ENCODE measurements around the gene RARS1.

RARS1 gene

DNA sequence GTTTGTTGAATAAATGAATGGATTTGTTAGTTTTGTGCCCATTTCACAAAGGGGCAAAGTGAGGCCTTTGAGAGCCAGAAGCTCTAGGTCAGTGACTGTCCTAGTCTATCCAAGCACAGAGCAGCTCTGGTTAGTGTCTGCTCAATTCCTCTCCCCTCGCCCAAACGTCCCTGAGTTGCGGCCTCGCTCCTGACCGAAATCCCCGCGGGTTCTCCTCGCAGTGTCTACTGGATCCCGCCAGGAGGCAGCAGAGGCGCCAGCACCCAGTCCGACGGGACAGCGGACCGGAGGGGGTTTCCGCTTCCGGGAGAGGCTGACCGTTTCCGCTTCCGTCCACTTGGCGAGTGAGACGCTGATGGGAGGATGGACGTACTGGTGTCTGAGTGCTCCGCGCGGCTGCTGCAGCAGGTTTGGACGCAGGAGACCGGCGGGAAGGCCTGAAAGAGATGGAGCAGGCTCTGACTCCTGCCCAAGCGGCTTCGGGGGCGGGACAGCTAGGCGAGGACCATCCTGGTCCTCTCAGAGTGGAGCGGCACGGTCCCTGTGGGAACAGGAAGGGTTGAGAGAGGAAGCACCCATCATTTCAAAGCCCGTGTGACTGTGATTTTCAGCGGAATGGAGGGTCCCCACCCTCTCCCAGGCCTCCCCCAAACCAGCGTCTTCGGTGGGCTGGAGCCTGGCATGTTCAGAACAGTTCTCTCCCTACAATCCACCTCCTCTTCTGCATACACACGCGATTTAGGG lies at the start of gene RARS1:
Gene RARS1 (plus strand): TSS at position 336 of the 744 bp plus-strand sequence. CDS start 28 bp downstream, at position 364.
- DNase-seq: peak; percentile 69

DNA sequence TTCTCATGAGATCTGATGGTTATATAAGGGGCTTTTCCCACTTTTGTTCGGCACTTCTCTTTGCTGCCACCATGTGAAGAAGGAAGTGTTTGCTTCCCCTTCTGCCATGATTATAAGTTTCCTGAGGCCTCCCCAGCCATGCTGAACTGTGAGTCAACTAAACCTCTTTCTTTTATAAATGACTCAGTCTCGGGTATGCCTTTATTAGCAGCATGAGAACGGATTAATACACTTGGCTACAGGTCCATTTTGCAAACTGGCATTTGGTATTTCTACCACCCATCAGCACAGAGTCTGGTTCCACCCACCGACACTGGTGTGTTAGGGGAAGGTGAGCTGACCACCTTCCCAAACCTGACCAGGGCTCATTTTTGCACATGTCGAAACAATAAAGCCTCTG lies 47.9 kb upstream of the RARS1 start:
- DNase-seq: no peak

DNA sequence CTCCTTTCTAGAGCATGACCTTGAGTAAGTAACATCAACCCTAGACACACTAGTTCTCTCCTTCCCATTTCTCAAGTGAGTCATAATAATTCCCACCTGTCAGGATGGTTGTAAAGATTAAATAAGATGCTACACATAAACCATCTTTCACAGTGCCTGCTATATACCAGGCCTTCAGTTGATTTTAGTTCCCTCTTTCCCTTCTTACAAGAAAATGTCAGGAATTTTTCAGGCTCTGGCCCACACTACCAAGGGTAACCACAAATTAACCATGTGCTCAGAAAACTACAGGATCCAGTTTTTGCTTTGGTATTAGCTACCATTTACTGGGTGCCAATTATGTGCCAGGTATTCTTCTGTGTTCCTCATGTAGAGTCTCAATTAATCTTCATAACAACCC lies 42.7 kb upstream of the RARS1 start:
- no peak for DNase-seq

DNA sequence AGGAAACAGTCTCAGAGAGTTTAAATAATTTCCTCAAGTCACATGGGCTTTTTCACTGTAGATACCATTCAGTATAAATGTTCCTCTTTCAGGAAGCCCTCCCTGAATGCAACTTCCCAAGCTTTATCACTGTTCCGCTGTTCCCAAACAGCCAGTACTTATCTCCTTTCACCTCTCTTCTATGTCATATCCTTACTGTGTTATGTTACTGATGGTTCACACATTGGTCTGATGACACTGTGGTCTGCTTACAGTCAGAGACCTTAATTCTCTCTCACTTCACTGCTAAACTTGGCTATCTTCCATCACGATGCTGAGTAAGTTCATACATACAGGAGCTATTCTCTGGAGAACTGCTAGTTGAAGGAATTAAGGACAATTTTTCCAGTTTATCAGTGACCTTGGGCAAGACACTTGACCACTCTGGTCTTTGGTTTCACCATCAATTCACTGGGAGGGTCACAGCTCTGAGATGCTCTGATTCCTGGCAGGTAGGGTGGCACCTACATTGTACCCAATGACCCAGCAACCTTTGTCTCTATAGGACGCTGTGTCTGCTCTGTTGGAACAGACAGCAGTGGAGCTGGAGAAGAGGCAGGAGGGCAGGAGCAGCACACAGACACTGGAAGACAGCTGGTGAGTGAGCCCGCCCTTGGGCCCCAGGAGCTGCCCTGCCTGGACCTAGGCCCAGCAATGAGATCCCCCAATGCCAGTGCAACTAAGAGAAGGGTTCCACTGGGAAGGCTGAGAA lies 42.1 kb upstream of the RARS1 start:
- no peak for DNase-seq

DNA sequence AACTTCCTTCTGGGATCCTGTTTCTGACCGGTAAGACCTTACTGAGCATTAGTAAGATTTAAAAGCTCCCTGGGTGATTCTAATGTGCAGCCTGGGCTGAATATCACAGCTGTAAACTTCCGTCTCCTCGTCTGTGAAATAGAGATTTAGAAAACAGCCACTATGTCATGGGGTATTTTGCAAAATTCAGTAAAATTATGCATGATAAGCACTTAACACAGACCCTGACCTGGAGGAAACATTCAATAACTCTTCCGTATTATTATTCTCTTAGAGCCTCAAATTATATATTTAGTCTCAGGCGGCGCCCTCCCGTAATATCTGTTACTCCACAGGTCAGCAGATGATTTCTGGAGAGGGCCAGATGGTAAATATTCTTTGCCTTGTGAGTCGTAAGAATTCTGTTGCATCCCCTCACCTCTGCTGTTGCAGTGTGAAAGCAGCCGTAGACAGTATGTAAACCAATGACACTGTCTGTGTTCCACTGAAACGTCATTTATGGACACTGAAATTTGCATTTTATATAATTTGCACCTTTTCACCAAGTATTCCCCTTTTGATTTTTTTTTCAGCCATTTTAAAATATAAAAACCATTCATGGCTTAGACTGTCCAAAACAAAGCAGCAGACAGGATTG lies 39.2 kb upstream of the RARS1 start:
- no peak for DNase-seq

DNA sequence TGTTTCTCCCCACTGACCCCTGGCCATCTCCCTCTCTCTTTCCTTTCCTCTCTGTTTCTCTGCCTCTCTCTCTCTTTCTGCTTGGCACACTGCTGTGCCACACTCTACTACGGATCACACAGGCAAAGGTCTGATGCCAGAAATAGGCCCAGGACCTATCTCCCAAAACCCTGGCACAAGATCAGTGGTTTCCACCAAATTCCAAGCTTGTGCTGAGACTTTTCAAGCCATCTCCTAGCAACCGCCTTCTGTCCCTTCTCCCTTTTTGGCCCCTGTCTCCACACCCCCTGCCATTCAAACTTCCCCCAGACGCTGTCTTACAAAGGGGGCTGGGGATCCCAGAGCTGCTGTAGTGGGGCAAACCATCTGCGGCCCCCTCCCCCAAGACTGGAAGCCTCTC lies 38.5 kb upstream of the RARS1 start:
- DNase-seq: no peak

DNA sequence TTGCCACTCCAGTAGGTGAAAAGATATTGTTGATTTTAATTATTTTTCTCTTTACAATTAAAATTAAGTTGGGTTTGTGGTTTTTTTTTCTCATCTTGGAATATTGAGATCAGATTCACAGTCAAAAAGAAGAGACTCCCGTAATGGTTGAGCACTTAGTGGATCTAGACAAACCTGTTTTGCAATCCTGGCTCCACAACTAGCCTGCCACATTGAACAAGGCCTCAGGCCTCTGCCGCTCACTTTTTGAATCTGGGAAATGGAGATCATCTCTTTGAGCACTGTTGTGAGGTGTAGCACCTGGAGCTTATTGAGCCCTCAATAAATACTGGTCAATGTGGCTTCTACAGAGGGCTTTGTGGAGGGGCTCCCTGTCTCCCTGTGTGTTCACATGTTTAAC lies 37.1 kb upstream of the RARS1 start:
- no peak for DNase-seq

DNA sequence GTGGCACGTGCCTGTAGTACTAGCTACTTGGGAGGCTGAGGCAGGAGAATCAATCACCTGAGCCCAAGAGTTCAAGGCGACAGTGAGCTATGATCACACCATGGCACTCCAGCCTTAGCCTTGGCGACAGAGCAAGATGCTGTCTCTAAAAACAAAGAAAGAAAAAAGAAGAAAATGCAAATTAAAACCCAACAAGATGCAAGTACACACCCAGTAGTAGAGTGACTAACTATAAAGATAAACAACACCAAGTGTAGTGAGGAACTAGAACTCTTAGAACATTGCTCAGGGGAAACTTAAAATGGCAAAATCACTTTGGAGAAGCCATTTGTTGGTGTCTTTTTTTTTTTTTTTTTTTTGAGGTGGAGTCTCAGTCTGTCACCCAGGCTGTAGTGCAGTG lies 34.7 kb upstream of the RARS1 start:
- no peak for DNase-seq

DNA sequence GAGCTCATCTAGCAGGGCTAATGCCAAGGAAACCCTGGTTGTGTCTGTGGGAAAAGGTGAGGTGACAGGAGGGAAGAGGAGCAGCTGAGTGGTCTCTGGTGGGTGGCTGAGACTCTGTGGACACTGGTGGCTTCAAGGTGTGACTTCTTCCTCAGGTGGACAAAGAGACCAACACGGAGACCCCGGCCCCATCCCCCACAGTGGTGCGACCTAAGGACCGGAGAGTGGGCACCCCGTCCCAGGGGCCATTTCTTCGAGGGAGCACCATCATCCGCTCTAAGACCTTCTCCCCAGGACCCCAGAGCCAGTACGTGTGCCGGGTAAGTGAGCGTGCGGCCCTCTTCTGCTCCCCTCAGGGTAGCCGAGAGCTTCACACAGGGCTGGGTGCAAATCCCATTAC lies 31.1 kb upstream of the RARS1 start:
- no peak for DNase-seq

DNA sequence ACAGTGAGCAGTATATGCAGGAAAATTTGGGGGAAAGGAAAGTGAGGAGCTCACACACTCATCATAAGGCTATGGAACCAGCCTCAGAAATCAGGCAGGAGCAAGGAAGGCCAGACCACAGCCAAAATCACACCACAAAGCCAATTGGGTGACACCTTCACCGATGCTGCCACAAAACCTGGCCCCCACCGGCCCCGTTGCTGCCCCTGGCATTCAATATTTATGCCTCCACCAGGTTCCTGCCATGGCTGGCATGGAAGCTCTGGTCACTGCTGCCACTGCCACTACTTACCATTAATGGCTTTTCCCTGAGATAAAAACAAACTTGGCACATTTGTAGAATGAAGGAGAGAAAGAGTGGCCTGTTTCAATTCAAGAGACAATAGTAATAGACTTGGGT lies 28.7 kb upstream of the RARS1 start:
- DNase-seq: no peak

DNA sequence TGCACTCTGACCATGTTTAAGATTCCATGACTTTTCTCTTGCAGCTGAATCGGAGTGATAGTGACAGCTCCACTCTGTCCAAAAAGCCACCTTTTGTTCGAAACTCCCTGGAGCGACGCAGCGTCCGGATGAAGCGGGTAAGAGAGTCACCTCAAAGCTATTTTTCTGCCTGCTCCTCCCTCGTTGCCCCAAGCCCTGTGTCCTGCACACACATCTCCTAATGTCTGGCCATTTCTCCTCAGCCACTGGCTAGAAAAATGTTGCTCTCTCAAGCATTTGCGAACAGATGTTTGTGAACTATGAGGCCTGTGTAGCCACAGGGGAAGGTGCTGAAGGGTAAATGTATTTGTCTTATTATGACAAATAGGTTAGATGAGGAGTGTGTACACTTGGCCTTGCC lies 25.7 kb upstream of the RARS1 start:
- no peak for DNase-seq

DNA sequence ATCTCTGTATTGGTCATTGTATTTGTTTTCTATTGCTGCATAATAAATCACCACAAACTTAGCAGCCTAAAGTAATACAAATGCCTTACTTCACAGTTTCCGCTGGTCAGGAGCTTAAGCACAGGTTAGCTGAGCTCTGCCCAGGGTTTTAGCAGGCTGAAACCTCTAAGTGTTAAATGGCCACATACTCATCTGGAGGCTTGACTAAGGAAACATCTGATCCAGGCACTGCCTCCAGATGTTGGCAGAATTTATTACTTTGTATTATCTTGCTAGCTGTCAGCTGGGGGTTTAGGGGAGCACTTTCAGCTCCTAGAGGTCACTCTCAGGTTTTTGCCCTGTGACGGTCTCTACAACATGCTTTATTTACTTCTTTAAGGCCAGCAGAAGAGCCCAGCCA lies 23.2 kb upstream of the RARS1 start:
- no peak for DNase-seq

DNA sequence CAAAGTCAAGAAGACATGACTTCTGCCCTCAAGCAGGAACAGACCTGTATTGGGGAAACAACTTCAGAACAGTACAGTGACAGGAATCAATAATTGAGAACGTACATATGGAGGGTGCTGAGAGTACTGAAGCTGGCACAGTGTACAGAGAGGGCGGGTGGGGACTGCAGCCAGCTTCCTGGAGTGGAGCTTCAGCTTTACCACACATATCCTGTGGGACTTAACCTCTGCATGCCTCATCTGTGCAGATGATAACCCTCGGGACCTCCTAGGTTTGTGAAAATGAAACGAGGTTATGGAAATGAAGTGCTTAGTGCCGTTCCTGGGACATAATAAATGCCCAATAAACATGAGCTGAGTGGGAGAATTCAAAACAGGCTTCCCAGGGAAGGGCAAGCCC lies 22.1 kb upstream of the RARS1 start:
- DNase-seq: no peak

DNA sequence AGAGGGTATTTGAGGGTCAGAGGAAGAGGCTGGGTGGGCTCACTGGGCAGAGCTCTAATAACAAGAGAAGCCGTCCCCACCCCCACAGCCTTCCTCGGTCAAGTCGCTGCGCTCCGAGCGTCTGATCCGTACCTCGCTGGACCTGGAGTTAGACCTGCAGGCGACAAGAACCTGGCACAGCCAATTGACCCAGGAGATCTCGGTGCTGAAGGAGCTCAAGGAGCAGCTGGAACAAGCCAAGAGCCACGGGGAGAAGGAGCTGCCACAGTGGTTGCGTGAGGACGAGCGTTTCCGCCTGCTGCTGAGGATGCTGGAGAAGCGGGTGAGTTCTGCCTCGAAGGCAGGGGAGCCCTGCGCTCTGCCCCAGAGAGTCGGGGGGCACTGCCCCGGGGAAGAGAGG lies 21.6 kb upstream of the RARS1 start:
- no peak for DNase-seq

DNA sequence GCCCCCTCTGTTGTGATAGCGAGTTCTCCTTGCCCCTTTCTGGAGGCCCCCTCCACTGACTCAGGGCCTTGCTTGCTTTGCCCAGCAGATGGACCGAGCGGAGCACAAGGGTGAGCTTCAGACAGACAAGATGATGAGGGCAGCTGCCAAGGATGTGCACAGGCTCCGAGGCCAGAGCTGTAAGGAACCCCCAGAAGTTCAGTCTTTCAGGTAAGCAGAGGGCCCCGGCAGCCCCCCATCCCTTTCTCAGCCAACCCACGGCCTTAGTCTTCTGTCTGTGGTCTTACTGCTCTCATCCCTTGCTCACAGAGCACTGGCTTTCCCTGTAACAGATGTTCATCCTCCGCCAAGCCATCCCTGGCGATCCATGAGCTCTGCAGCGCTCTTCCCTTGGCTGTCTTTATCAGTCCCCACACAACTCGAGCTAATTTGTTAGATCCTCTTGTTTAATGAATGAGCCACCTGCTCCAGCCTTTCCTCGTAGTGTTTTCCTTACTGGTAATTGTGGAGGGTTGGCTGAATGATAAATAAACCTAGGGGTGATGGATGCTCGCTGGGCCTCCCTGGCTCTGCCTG lies 18.4 kb upstream of the RARS1 start:
- DNase-seq: no peak

DNA sequence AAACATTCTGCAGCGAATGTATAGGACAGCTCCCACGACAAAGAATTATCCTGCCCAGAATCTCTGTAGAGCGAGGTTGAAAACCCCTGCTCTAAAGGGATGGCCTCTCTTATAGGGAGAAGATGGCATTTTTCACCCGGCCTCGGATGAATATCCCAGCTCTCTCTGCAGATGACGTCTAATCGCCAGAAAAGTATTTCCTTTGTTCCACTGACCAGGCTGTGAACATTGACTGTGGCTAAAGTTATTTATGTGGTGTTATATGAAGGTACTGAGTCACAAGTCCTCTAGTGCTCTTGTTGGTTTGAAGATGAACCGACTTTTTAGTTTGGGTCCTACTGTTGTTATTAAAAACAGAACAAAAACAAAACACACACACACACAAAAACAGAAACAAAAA lies 17.4 kb upstream of the RARS1 start:
- no peak for DNase-seq

DNA sequence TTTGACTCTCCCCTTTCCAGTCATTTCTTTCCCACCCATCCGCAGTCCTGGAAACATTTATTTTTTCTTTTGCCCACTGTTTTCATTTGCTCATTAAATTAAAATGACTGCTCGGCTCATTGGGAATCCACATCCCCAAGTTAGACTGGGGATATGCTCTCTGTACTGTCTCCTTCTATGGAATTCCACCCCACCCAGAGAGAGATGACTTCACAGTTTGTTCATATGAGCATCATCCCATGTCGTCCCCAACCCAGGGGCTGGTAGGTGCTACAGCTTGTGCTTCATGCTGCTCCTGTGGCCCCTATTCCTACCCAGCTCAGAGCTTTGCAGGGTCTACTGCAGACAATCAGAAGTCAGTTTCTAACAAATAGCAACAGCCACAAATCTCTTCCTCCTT lies 16.5 kb upstream of the RARS1 start:
- DNase-seq: no peak

DNA sequence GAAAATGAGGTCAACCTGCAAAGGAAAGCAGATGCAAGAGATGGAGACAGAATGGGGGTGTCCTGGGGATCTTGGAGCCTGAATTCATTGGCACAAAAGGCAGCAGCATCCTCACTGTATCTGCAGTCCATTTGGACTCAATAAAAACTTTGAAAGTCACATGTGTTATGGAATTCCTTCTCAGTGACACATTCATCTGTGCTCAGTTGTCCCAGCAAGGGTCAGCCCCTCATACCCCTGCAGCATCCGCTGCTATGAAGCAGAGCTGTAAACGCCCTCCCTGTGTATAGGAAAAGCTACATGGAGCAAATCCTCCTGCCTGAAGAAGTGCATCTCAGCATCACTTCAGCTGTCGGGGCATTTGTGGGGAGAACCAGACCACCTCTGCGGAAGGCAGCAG lies 14.5 kb upstream of the RARS1 start:
- no peak for DNase-seq

DNA sequence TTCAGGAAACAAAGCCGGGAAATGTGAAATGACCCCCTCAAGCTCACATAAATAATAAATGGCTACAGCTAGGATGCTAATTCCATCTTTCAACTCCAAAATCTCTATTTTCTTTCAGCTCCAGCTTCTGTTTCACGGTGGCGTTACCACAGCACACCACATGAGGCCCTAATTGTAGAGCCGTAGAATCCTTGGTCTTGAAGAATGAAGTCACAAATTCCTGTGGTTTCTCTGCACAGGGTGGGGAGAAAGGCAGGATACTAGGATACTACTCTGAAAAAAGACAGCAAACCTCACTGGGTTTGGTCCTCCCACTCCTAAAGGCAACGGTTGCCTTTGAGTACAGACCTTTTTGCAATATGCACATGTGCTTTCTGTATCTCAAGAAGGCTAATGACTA lies 13.9 kb upstream of the RARS1 start:
- DNase-seq: no peak

DNA sequence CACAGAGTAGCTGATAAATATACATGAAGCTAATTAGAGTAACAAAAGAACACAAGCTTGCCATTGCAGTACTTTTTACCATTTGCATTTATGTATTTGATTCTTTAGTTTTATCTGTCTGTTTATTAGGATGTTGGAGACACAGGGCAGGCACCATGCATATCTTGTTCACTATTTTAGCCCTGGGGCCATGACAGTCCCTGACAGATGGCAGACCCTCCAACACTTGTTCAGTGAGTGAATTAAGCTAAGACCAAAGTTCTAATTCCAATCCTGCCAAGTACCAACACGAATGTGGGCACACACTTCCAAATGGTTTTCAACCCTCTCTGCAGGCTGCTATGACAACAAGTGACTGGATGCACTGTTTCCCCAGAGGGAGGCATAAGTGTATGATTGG lies 12.0 kb upstream of the RARS1 start:
- DNase-seq: no peak

DNA sequence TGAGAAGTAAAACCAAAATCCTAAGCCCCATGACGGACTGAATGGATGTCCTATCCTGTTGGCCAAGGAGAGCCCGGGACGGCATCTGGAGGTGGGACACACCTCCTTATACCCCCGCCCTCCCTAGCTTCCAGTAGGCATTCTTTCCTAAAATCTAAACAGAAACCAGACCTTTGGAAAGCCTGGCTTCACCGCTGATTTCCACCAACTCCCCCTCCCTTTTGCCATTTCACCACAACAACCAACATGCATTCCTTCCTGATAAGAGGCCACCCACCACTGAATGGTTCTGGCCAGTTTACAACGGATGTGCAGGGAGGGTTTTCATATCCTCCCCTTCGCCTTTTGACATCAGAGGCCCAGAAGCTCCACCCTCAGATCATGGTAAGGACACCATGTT lies 9.2 kb upstream of the RARS1 start:
- no peak for DNase-seq

DNA sequence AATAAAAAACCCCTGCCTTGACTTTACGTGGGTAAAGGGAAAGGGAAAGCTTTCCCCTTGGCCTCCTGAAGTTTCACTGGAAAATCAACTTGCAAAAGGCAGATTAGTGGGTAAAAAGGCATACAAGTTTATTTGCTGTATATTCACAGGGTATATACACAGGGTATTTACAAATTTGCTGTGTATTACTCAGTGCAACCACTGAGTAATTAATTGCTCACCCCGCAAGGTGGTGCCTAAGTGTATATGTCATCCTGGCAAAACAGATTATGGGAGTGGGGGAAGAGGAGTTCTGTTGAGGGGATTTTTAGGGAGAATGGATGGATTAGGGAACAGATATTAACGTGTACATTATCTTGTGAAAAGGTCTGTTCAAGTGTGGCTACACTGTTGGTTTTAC lies 7.1 kb upstream of the RARS1 start:
- no peak for DNase-seq

DNA sequence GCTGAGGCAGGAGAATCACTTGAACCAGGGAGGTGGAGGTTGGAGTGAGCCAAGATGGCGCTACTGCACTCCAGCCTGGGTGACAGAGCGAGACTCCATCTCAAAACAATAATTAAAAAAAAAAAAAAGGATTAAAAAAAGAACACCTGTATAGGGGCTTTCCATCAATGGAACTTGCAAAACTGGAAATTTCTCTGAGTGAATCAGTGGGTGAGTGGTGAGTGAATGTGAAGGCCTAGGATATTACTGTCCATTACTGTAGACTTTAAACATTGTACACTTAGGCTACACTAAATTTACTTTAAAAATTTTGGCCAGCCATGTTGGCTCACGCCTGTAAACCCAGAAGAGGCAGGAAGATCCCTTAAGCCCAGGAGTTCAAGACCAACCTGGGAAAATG lies 5.7 kb upstream of the RARS1 start:
- no peak for DNase-seq

DNA sequence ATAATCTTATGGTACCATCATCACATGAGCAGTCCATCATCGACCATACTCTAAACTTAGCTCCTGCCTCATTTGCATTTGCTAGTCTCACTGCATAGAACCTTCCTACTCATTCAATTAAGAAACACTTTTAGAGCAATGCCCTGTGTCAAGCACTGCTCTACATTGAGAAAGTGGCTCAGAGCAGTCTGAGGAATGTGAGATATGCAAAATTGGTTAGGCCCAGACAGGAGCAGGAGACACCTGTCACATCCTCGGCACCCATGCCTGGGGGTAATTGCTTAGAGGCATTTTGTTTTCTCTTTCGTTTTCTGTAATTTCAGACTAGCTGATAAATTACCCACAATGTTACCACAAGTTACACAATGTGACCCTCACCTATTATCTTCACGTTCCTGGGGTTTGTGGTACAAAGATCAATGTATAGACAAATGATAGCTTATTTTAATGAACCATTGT lies 4.9 kb upstream of the RARS1 start:
- no peak for DNase-seq
